ENCODE data around the gene ICE1.
"Not testable (repeated sequence)": the region's sequence is repeated elsewhere in the genome, so short reads cannot be mapped to it uniquely, and the experiment has no call there.

ICE1 gene

GRCh38 chr5:5384660-5385330 lies 37.7 kb upstream of the ICE1 start:
- Histone ChIP-seq H3K9me3 (ENCODE audit: control insufficient read depth, low read length) (no peaks in the 10 kb centered on the region), H3K36me3 (ENCODE audit: control insufficient read depth, insufficient read depth, low read length) (no peaks in the 10 kb centered on the region), H3K4me3 (ENCODE audit: extremely low read depth, insufficient read depth, low read length, poor library complexity, severe bottlenecking) (no peak overlapping the region), H3K4me1 (ENCODE audit: control insufficient read depth, insufficient read depth, low read length, poor library complexity, severe bottlenecking) (no peaks in the 10 kb centered on the region), H3K27ac (ENCODE audit: low read depth, low read length, severe bottlenecking) (no peak overlapping the region)
- 81 to 84% methylated on average over 2 to 7 of the region's 11 CpGs for WGBS, 2 experiments (ENCODE audit: insufficient coverage in 2 of 2)

- Histone ChIP-seq H3K4me3 (ENCODE audit: extremely low read depth, insufficient read depth, low read length, poor library complexity, severe bottlenecking) (no peak overlapping the region), H3K9me3 (ENCODE audit: control insufficient read depth, low read length) (no peaks in the 10 kb centered on the region), H3K27ac (ENCODE audit: low read depth, low read length, severe bottlenecking) (no peak overlapping the region), H3K4me1 (ENCODE audit: control insufficient read depth, insufficient read depth, low read length, poor library complexity, severe bottlenecking) (no peaks in the 10 kb centered on the region), H3K36me3 (ENCODE audit: control insufficient read depth, insufficient read depth, low read length) (no peaks in the 10 kb centered on the region)
- 100% methylated on average over 1 to 2 of the region's 8 CpGs for WGBS, 2 experiments (ENCODE audit: insufficient coverage in 2 of 2)
Observed at GRCh38 chr5:5385331-5385662, 37.2 kb upstream of the ICE1 start.

- Histone ChIP-seq H3K36me3 (ENCODE audit: control insufficient read depth, insufficient read depth, low read length) (no peaks in the 10 kb centered on the region), H3K4me3 (ENCODE audit: extremely low read depth, insufficient read depth, low read length, poor library complexity, severe bottlenecking) (no peak overlapping the region), H3K4me1 (ENCODE audit: control insufficient read depth, insufficient read depth, low read length, poor library complexity, severe bottlenecking) (no peaks in the 10 kb centered on the region), H3K9me3 (ENCODE audit: control insufficient read depth, low read length) (no peaks in the 10 kb centered on the region), H3K27ac (ENCODE audit: low read depth, low read length, severe bottlenecking) (no peak overlapping the region)
- WGBS, 2 experiments (ENCODE audit: insufficient coverage in 2 of 2): 100% methylated on average over 1 of the region's 2 CpGs
Observed at GRCh38 chr5:5386329-5386728, 36.1 kb upstream of the ICE1 start.

GRCh38 chr5:5387192-5387591 lies 35.3 kb upstream of the ICE1 start:
- WGBS, 2 experiments (ENCODE audit: insufficient coverage in 2 of 2): 73 to 100% methylated on average over 1 to 2 of the region's 2 CpGs
- Histone ChIP-seq H3K27ac (ENCODE audit: low read depth, low read length, severe bottlenecking) (no peak overlapping the region), H3K36me3 (ENCODE audit: control insufficient read depth, insufficient read depth, low read length) (no peaks in the 10 kb centered on the region), H3K9me3 (ENCODE audit: control insufficient read depth, low read length) (no peaks in the 10 kb centered on the region), H3K4me3 (ENCODE audit: extremely low read depth, insufficient read depth, low read length, poor library complexity, severe bottlenecking) (no peak overlapping the region), H3K4me1 (ENCODE audit: control insufficient read depth, insufficient read depth, low read length, poor library complexity, severe bottlenecking) (no peaks in the 10 kb centered on the region)

- Histone ChIP-seq H3K36me3 (ENCODE audit: control insufficient read depth, insufficient read depth, low read length) (no peaks in the 10 kb centered on the region), H3K4me1 (ENCODE audit: control insufficient read depth, insufficient read depth, low read length, poor library complexity, severe bottlenecking) (no peaks in the 10 kb centered on the region), H3K4me3 (ENCODE audit: extremely low read depth, insufficient read depth, low read length, poor library complexity, severe bottlenecking) (no peak overlapping the region), H3K27ac (ENCODE audit: low read depth, low read length, severe bottlenecking) (no peak overlapping the region), H3K9me3 (ENCODE audit: control insufficient read depth, low read length) (no peaks in the 10 kb centered on the region)
- no CpG with 5 or more reads among the region's 1 CpG for WGBS, 2 experiments (ENCODE audit: insufficient coverage in 2 of 2)
Observed at GRCh38 chr5:5387777-5388176, 34.7 kb upstream of the ICE1 start.

- not testable (repeated sequence) for H3K4me1 ChIP-seq (ENCODE audit: control insufficient read depth, insufficient read depth, low read length, poor library complexity, severe bottlenecking); H3K9me3 ChIP-seq (ENCODE audit: control insufficient read depth, low read length); H3K36me3 ChIP-seq (ENCODE audit: control insufficient read depth, insufficient read depth, low read length); H3K4me3 ChIP-seq (ENCODE audit: extremely low read depth, insufficient read depth, low read length, poor library complexity, severe bottlenecking); H3K27ac ChIP-seq (ENCODE audit: low read depth, low read length, severe bottlenecking)
- 94 to 96% methylated on average over 3 to 5 of the region's 12 CpGs for WGBS, 2 experiments (ENCODE audit: insufficient coverage in 2 of 2)
Observed at GRCh38 chr5:5390121-5390869, 32.2 kb upstream of the ICE1 start.

- 89% methylated on average over 1 of the region's 2 CpGs; no CpG with 5 or more reads in 1 of the 2 experiments for WGBS, 2 experiments (ENCODE audit: insufficient coverage in 2 of 2)
- not testable (repeated sequence) for H3K4me1 ChIP-seq (ENCODE audit: control insufficient read depth, insufficient read depth, low read length, poor library complexity, severe bottlenecking); H3K9me3 ChIP-seq (ENCODE audit: control insufficient read depth, low read length); H3K36me3 ChIP-seq (ENCODE audit: control insufficient read depth, insufficient read depth, low read length); H3K27ac ChIP-seq (ENCODE audit: low read depth, low read length, severe bottlenecking); H3K4me3 ChIP-seq (ENCODE audit: extremely low read depth, insufficient read depth, low read length, poor library complexity, severe bottlenecking)
Observed at GRCh38 chr5:5392504-5392903, 30.0 kb upstream of the ICE1 start.

- not testable (repeated sequence) for H3K4me3 ChIP-seq (ENCODE audit: extremely low read depth, insufficient read depth, low read length, poor library complexity, severe bottlenecking); H3K36me3 ChIP-seq (ENCODE audit: control insufficient read depth, insufficient read depth, low read length); H3K9me3 ChIP-seq (ENCODE audit: control insufficient read depth, low read length); H3K4me1 ChIP-seq (ENCODE audit: control insufficient read depth, insufficient read depth, low read length, poor library complexity, severe bottlenecking); H3K27ac ChIP-seq (ENCODE audit: low read depth, low read length, severe bottlenecking)
- 83 to 86% methylated on average over 2 of the region's 6 CpGs for WGBS, 2 experiments (ENCODE audit: insufficient coverage in 2 of 2)
Observed at GRCh38 chr5:5394384-5394986, 28.0 kb upstream of the ICE1 start.

GRCh38 chr5:5395093-5395492 lies 27.4 kb upstream of the ICE1 start:
- H3K4me1 ChIP-seq (ENCODE audit: control insufficient read depth, insufficient read depth, low read length, poor library complexity, severe bottlenecking); H3K4me3 ChIP-seq (ENCODE audit: extremely low read depth, insufficient read depth, low read length, poor library complexity, severe bottlenecking); H3K27ac ChIP-seq (ENCODE audit: low read depth, low read length, severe bottlenecking); H3K9me3 ChIP-seq (ENCODE audit: control insufficient read depth, low read length); H3K36me3 ChIP-seq (ENCODE audit: control insufficient read depth, insufficient read depth, low read length): not testable (repeated sequence)
- WGBS, 2 experiments (ENCODE audit: insufficient coverage in 2 of 2): 42% methylated on average over 2 of the region's 8 CpGs; no CpG with 5 or more reads in 1 of the 2 experiments

GRCh38 chr5:5398071-5398470 lies 24.4 kb upstream of the ICE1 start:
- 84 to 89% methylated on average over 2 of the region's 2 CpGs for WGBS, 2 experiments (ENCODE audit: insufficient coverage in 2 of 2)
- H3K9me3 ChIP-seq (ENCODE audit: control insufficient read depth, low read length): peaks cover 7% of the 10 kb centered on the region

GRCh38 chr5:5401095-5401494 lies 21.4 kb upstream of the ICE1 start:
- Histone ChIP-seq H3K4me3 (ENCODE audit: extremely low read depth, insufficient read depth, low read length, poor library complexity, severe bottlenecking) (no peak overlapping the region), H3K9me3 (ENCODE audit: control insufficient read depth, low read length) (peaks cover 7% of the 10 kb centered on the region), H3K27ac (ENCODE audit: low read depth, low read length, severe bottlenecking) (no peak overlapping the region), H3K4me1 (ENCODE audit: control insufficient read depth, insufficient read depth, low read length, poor library complexity, severe bottlenecking) (no peaks in the 10 kb centered on the region), H3K36me3 (ENCODE audit: control insufficient read depth, insufficient read depth, low read length) (no peaks in the 10 kb centered on the region)
- WGBS, 2 experiments (ENCODE audit: insufficient coverage in 2 of 2): 93 to 95% methylated on average over 8 of the region's 8 CpGs

More at GRCh38 chr5:5398071-5398470, 24.4 kb upstream of the ICE1 start:
- H3K4me1 ChIP-seq (ENCODE audit: control insufficient read depth, insufficient read depth, low read length, poor library complexity, severe bottlenecking): no peaks in the 10 kb centered on the region
- H3K36me3 ChIP-seq (ENCODE audit: control insufficient read depth, insufficient read depth, low read length): no peaks in the 10 kb centered on the region
- no peak overlapping the region for H3K4me3 ChIP-seq (ENCODE audit: extremely low read depth, insufficient read depth, low read length, poor library complexity, severe bottlenecking)
- H3K27ac ChIP-seq (ENCODE audit: low read depth, low read length, severe bottlenecking): no peak overlapping the region

All from mesodermal cell (in vitro differentiated cells).